GM18519 (cell line): ENCODE results near the gene L2HGDH.
"Not testable (repeated sequence)": the region's sequence is repeated elsewhere in the genome, so short reads cannot be mapped to it uniquely, and the experiment has no call there.

Source experiments
- ATAC-seq: cut with Tn5 transposase; IDR thresholded peaks from one replicate; pipeline ENCODE4 v1.9.1; 2021; ENCODE audit warnings: mild to moderate bottlenecking, moderate library complexity; ENCODE audit not compliant: unreplicated experiment, low FRiP score

L2HGDH gene

DNA sequence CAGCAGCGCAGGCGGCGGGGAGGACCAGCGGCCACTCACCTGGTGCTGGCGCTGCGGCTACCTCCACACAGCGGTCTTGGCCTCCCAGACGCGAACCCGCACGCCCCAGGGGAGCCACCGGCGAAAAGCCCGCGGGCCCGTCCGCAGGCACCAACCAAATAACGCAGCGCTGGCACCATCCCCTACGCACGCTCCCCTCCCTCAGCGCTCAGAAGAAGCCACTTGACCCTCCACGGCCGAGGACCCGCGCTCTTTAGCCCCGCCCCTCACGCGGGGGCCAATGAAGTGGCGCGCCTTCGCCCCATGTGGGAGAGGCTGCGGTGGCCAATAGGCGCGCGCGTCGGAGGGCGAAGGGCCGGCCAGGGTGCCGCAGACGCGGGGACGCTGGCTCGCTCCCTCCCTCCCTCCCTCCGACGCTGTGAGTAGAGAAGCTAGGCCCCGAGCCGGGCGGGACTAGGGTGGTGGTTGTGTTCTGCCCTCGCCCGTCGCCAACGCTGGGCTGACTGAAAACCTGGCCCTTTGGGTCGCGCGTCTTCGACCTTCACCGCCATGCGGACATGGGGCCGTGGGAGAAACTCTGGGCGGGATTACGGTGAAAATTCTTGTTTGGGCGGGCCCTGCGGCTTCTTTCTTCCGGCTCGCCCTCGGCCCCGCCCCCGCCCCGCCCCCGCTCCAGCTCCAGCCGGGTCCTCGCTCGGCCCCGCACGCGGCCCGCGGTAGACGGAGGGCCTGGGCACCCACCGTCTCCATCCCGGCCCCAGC, at the start of gene L2HGDH, which contains the start of gene DMAC2L:
Gene L2HGDH (minus strand): TSS at position 258 of the 762 bp plus-strand sequence. CDS start 79 bp downstream, at position 179.
Gene DMAC2L (plus strand): TSS at position 353 of the 762 bp plus-strand sequence. CDS start 9,164 bp downstream, outside the sequence.
- ATAC-seq: peak; percentile 82

DNA sequence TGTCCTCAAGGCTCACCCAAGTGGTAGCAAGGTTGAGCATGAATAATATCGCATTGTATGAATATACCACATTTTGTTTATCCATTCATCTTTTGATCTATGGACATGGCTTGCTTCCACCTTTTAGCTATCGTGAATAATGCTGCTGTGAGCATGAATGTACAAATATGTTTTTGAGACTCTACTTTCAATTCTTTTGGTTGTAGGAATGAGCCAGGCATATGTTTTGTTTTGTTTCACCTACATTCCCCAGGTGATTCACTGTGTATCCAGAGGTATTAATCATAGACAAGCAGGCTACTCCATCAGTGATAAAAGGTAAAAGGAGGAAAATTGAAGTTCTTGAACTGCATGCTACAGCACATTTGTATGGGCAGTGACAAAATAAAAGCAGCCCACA, 48.8 kb upstream of the L2HGDH start:
- no peak for ATAC-seq

DNA sequence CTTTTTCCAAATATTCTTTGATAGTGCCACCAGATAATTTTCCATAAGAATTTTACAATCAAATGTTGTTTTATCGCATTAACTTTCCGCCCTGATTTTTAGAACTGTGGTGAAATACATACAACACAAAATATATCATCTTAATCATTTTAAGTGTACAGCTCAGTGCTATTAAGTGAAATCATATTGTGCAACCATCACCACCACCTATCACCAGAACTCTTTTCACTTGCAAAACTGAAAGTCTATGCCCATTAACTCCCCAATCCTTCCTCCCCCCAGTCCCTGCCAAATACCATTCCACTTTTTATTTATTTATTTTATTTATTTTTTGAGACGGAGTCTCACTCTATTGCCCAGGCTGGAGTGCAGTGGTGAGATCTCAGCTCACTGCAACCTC, 48.1 kb upstream of the L2HGDH start:
- ATAC-seq: no peak

DNA sequence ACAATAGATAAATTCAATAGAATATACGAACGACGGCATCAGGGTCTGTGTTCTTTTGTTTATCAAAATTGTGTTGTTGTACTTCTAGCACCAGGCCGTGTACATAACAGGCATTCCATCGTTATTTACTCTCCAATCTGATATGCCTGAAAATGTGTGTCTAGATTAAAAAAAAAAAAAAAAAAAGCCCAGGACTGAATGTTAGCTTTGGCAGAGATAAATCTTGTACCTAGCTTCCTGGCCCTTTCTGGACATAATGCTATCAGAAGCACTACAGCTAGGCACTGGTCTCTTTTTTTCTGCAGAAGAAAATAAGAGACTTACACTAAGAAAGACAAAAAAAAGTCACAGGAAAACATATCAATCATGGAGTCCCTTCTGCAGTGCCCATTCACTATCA, 47.6 kb upstream of the L2HGDH start:
- no peak for ATAC-seq

DNA sequence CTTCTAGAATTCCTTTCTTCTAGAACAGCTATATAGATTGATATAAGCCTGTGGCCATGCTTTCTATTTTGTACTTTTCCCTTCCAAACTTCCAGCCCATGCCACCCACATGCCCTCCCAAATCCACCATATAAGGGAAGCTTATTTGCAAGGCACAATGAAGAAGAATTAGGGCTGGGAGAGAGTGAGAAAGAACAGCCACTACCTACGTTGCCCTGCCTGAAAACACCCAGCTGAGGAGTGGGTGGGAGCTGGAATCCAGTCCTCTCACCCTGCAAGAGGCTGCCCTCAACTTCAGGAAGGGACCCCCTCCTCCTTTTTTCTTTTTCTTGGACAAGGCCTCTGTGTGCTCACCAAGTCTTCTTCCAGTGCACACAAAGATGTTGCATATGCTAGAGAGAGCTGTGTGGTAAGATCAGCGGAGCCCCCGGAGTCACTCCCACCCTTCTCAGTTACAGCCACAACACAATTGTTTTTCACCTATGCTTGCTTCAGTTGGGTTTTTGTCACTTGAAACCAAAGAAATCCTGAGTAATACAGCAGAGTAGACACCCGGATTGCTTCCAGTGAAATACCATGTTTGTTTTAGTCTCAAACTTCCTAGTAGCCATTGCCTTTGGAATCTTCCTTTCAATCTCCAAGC, 45.8 kb upstream of the L2HGDH start:
- no peak for ATAC-seq

DNA sequence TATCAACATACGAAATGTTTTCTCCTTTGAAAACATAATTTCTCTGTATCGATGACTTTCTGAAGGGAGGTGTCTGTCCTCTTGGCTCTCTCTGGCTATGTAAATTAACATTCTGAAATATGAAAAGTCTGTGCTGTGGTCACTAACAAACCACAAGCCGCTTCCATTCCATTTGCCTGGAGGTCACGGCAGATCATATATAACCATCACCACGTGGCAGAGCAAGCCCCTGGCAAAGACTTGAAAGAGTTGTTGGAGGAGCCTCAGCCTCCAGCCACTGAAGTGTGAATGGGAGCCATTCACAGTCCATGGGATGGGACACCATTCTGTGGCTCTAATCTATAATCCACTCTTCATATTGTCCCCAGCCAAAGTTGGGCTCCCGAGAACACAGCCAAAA, 45.1 kb upstream of the L2HGDH start:
- ATAC-seq: no peak

DNA sequence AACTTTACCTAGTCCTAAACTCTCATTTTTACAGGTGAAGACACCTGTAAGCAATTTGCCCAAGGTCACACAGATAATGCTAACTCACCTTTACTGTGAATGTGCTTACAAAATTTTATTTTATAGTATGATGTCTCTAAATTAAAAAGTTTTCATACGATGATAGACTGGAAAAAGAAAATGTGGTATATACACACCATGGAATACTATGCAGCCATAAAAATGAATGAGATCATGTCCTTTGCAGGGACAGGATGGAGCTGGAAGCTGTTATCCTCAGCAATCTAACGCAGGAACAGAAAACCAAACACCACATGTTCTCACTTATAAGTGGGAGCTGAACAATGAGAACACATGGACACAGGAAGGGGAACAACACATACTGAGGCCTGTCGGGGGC, 44.3 kb upstream of the L2HGDH start:
- not testable (repeated sequence) for ATAC-seq

DNA sequence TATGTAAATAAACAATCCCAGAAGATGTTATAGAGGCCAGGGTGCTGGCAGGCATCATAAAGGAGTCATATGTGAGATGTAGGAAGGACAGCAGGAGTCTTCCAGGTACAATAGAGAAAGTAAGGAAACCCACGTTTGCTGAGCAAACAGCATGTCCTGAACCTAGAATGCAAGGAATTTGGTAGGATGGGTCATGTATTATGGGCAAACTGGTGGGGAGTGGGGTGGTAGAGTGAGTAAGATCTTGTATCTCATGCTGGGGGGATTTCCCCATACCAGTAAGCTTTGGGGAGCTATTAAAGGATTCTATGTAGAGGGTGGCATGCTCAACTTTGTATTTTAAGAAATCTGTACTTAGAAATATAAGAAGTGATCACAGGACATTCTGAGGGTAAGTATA, 43.7 kb upstream of the L2HGDH start:
- ATAC-seq: no peak

DNA sequence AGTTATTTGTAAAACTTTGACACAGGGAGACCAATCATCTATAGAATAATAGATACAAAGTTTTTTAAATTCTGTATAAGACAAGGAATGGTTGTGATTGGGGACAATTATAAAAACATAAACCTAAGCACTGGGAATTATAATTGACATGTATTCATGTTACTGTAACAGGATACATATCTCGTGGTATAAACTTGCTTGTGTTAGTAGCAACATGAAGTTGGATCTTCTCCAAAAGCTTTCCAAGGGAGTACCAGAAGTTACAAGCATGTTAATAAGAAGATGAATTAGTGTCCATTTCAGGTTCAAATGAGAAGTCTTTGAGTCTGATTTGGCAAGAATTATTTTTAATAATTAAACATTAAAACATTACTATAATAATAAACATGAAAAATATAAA, 42.5 kb upstream of the L2HGDH start:
- no peak for ATAC-seq

DNA sequence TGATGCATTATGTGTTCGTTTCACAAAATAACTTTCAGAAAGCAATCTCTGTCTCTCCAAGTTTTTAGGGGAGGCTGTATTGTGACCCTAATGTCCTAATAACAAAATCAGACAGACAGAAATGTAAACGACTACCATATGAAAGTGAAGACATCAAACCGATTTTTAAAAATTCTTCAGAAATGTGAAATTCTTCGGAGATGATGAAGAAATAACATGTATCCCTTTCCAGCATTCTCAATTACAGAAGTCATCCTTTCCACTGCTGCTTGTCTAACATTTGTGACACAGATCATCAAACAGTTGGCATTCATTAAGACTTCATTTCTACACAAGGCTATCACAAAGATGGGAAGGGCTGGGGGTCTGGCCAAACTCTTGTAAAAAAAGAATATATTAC, 41.1 kb upstream of the L2HGDH start:
- ATAC-seq: no peak

DNA sequence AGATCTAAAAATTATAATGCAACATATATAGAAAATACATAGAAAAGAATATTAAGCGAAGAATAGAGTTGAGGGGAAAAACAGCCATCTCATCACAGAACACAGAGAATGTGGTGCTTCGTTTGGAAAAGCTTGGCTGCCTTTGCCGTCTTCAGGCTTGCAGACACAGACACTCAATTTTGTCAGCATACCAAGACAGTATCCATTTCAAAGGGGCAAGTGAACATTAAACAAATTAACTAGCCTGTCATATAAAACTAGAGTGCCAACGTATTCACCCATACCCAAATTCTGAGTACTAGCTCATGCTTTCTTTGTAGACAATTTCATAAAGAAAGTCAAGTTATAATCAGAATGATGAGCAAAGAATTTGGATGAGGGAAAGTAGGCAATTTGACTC, 40.6 kb upstream of the L2HGDH start:
- no peak for ATAC-seq

DNA sequence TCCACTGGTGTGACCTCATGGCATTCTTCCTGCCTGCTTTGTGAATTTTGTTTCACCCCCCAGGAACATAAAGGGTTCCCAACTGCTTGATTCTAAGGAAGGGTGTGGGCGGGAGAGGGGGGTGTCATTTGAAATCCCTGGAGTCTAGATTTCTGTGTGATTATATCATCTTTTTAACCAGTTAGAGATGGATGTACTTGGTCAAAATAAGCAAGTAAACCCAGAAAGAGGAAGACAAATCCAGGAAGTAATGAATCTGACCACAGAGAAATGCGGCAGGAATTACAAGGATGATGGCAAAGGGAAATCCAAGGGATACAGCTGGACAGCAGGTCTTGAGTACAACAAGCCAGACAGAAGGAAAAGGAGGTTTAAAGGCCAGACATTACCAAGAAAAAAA, 38.9 kb upstream of the L2HGDH start:
- ATAC-seq: no peak

DNA sequence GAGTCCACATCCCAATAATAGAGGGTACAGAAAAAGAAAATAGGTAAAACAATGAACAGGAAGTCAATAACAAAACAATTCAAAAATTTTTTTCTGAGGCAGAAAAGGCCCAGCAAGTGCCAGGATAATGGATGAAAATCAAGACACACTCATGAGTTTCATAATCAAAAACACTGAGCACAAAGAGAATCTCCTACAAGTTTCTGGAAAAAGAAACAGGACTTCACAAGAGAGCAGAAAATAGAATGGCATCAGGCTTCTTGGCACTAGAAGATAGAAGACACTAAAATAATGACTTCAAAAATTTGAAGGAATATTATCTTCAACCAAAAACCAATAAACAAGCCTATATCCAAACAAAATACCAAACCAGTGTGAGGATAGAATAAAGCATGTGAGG, 36.9 kb upstream of the L2HGDH start:
- ATAC-seq: no peak

DNA sequence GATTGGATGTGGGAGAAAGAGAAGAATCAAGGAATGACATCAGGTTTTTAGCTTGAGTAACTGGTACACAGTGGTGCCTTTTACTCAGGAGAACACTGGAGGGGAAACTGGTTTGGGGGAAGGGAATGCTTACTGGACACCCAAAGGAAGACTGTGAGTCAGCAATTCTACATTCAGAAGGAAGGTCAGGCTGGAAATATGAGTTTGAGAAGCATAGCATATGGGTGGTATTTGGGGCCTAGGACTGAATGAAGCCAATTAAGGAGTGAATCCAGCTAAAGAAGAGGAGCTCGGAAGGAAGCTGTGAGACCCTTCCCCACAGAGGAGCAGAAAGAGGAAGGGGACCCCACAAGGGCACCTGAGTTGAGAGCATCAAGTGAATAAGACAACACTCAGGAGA, 35.5 kb upstream of the L2HGDH start:
- ATAC-seq: no peak

DNA sequence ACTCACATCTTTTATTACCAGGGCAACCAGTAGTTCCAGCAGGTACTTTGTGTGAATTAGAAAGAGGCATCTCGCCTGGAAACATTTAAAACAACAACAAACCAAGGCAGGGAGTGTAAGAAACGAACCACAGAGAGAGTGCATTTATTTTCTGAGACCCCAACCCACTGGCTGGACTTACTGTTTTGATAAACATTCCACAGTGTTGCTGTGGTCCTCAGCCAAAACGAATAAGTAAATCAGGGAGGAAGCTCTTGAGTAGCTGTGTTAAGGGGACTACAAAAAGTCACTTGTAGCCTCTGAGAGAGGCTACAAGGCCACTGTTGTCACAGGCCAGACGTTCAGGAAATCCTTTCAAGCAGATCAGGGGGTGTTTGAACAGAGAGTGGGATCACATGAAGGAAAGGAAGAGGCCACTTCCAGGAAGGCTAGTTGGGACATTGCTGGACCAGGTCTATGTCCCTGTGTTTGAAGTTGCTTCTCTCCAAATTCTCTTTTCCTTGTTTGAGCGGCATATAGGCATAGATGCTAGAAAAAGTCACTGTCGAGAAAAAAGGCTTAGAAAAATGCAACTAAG, 33.9 kb upstream of the L2HGDH start:
- ATAC-seq: no peak

DNA sequence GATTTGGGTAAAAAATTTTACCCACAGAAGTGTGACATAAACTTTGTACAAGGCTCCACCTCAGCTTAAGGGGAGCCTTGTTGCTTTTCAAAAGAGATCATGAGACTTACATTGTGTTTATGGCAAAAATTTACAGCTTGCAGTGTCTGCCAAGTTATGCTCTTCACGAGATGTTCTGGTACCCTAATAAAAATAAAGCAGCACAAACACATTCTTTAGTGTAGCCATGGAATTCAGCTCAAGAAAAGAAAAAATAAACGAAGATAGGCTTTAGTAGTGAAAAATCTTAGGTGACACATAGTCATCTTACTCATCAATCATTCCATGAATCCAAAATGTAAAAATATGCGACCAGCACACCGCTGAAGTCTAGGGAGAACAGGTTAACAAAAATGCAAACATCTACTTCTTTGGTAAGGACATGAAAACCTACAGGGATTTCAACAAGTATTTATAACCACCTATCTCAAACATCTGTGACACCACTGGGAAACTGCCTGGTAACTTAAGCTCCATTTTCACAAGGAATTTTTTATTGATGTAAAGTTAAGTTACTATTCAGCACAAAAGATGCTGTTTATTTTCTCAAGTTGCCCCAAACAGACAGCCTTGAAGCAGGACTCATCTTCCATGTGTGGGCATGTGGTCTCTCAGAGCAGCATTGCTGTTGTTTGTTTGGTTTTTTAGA, 33.0 kb upstream of the L2HGDH start:
- ATAC-seq: no peak

DNA sequence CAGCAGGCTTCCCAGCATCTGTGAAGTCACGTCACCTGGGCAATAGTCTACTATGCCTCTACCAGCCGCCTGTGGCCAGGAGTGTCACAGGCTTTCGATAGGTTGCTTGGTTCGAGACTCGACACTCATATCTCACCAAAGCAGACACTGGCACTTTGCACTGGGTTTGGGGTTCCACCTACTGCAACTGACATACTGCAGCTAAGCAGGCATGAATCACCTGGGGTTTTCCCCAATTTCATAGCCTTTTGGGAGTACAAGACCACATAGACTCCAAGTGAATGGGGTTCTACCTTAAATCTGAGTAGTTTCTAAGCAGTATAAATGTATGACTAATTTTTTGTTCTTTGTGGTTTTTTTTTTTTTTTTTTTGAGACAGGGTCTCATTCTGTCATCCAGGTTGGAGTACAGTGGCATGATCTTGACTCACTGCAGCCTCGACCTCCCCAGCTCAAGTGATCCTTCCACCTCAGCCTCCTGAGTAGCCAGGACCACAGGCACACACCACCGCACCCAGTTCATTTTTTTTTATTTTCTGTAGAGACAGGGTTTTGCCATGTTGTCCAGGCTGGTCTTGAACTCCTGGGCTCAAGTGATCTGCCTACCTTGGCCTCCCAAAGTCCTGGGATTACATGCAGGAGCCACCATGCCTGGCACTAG, 32.2 kb upstream of the L2HGDH start:
- no peak for ATAC-seq

DNA sequence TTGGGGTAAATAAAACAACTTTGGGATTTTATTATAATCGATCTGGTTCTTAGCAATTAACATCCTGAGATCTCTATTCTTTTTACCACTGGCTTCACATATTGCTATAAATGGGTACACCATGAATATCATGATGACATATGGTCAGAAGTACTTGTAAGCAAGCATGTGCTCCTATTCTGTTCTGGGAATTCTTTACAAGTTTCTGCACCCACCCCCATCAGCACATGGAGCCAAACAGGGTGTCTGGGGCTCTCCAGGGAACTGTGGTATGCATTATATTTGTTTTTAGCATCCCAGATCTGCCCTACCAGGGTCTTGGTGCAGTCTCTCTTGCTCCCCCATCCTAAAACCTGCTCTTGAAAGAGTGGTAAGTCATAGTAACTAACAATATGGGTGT, 31.4 kb upstream of the L2HGDH start:
- ATAC-seq: no peak

DNA sequence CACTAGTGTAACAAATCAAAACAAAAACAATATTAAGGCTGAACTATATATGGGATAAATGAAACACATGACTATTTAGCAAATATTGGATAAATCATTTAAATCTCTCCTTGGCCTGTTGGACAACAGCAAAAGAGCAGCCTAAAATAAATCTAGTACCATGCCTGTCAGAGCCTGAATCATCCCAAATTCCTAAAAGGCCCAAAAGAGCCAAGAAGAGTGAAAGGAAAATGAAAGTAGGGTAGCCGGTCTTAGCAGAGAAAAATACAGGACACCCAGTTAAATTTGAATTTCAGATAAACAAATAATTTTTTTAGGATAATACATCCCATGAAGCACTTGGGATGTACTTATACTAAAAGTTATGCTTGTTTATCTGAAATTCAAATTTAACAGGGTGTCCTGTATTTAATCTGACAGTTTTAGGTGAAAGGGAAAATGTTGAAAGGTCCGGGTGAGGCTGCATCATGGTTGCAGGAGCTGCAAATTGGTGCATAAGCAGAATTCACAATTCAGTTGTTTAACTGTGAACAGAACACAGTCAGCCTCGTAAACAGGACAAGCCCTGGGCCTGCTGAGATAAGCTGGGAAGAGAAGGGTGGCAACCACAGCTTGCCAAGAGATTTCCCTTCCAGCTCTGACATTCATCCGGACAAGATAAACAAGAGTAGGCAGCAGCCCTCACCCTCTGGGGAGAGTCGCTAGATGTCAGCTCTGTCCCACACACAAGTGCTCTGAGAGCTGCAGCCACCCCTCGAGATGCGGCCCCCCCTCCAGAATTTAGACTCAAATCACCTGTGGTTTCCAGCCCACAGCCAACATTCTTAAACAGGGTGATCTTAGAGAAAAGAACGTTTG, 30.4 kb upstream of the L2HGDH start:
- ATAC-seq: peak; percentile 55

DNA sequence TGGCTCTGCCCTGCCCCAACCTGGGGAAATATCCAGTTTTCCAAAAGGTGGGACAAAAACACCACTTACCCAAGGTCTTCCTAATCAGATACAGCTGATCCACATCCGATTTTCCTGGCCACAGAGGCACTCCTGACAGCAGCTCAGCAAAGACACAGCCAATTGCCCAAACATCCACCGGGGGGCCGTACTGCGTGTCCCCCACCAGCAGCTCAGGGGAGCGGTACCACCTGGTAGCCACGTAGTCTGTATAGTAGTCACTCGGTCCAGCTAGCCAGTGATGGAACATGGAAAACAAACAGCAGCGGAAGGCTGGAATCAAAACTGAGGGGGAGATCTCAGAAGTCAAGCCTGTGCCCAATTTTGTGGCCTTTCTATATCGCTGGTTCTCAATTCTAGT, 28.9 kb upstream of the L2HGDH start:
- no peak for ATAC-seq
